ENCODE measurements around the gene GEMIN7.
A peak's percentile ranks its signal among the peaks of the same experiment; 100 is the strongest.

Gene GEMIN7

DNA sequence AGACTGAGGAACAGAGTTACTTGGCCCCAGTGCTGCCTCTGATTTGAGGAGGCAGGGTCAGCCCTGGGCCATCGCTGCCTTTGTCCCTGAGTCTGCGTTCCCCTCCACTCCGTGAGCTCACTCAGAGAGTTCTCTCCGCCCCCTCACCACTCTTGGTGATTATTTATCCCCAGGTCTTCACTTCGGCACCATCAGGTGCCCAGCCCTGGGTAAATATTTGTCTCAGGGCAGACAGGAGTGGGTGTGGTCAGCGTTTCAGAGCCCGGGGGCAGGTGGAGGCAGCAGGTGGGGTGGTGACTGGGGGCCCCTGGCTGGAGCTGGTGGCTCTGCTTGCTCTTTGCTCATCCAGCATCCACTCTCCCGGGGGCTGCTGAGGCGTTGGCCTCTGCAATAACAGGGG, 34.6 kb downstream of the GEMIN7 start:
- H3K4me2 ChIP-seq (ENCODE audit: low read length): peak overlapping the region; percentile 35; the same call in 1 of the 2 replicates
- H3F3A ChIP-seq (ENCODE audit: insufficient read depth, low read length): no peaks in the 10 kb centered on the region
- TF ChIP-seq, protein P1, sequence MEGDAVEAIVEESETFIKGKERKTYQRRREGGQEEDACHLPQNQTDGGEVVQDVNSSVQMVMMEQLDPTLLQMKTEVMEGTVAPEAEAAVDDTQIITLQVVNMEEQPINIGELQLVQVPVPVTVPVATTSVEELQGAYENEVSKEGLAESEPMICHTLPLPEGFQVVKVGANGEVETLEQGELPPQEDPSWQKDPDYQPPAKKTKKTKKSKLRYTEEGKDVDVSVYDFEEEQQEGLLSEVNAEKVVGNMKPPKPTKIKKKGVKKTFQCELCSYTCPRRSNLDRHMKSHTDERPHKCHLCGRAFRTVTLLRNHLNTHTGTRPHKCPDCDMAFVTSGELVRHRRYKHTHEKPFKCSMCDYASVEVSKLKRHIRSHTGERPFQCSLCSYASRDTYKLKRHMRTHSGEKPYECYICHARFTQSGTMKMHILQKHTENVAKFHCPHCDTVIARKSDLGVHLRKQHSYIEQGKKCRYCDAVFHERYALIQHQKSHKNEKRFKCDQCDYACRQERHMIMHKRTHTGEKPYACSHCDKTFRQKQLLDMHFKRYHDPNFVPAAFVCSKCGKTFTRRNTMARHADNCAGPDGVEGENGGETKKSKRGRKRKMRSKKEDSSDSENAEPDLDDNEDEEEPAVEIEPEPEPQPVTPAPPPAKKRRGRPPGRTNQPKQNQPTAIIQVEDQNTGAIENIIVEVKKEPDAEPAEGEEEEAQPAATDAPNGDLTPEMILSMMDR (IDR thresholded peaks at IDR 0.05; ENCODE audit: low read length): no peak
- no peak for TF ChIP-seq EZH2 (IDR thresholded peaks at IDR 0.05; ENCODE audit: borderline replicate concordance, low read length)
- no peaks in the 10 kb centered on the region for H4K20me1 ChIP-seq (ENCODE audit: insufficient read depth, low read length)
- H3K79me2 ChIP-seq (ENCODE audit: insufficient read depth, low read length): 0 out of 2 replicates have a peak, but pooled peaks cover 4% of the 10 kb centered on the region
- H3K36me3 ChIP-seq (ENCODE audit: insufficient read depth, low read length): no peaks in the 10 kb centered on the region
- H3K9me2 ChIP-seq (ENCODE audit: low read depth, low read length): no peaks in the 10 kb centered on the region
- peak overlapping the region; percentile 84 for H3K27ac ChIP-seq (ENCODE audit: low read depth, low read length, poor library complexity, severe bottlenecking)
- H3K9me3 ChIP-seq (ENCODE audit: low read length): no peaks in the 10 kb centered on the region
- H2AFZ ChIP-seq (ENCODE audit: low read length): no peak overlapping the region
- H3K9ac ChIP-seq (ENCODE audit: low read length): peak overlapping the region; percentile 17; the same call in 1 of the 2 replicates
- no peaks in the 10 kb centered on the region for H3K27me3 ChIP-seq (ENCODE audit: insufficient read depth, low read length)
- H3K4me3 ChIP-seq (ENCODE audit: low read depth, low read length, poor library complexity, severe bottlenecking): no peak overlapping the region
- H3K4me1 ChIP-seq (ENCODE audit: insufficient read depth, low read length, severe bottlenecking): peaks cover 85% of the 10 kb centered on the region

DNA sequence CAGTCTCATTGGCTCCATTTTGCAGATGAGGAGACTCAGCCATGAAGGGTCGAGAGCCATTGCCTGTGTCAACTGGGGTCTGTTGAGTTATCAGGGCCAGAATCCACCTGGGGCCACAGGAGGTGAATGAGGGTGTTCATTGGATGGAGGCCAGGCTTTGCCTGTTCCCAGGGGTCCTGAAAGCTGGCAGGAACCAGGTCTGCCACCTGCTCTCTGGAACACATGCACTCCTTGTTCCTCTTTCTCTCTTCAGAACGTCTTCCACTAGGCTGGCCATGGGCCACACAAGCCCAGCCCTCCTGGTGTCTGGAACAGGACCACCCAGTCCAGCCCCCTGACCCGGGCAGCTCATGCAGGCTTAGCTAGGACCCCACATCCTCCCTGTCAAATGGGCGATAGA, 35.1 kb downstream of the GEMIN7 start:
- Histone ChIP-seq H2AFZ (ENCODE audit: low read length) (no peak overlapping the region), H3F3A (ENCODE audit: insufficient read depth, low read length) (no peaks in the 10 kb centered on the region), H3K79me2 (ENCODE audit: insufficient read depth, low read length) (0 out of 2 replicates have a peak, but pooled peaks cover 4% of the 10 kb centered on the region), H3K4me2 (ENCODE audit: low read length) (peak overlapping the region; percentile 35; the same call in 1 of the 2 replicates), H4K20me1 (ENCODE audit: insufficient read depth, low read length) (no peaks in the 10 kb centered on the region), H3K27ac (ENCODE audit: low read depth, low read length, poor library complexity, severe bottlenecking) (peak overlapping the region; percentile 84), H3K27me3 (ENCODE audit: insufficient read depth, low read length) (no peaks in the 10 kb centered on the region), H3K4me3 (ENCODE audit: low read depth, low read length, poor library complexity, severe bottlenecking) (no peak overlapping the region), H3K9ac (ENCODE audit: low read length) (no peak overlapping the region), H3K36me3 (ENCODE audit: insufficient read depth, low read length) (no peaks in the 10 kb centered on the region), H3K9me2 (ENCODE audit: low read depth, low read length) (no peaks in the 10 kb centered on the region), H3K4me1 (ENCODE audit: insufficient read depth, low read length, severe bottlenecking) (peaks cover 90% of the 10 kb centered on the region), H3K9me3 (ENCODE audit: low read length) (no peaks in the 10 kb centered on the region)
- TF ChIP-seq, protein P1 (IDR thresholded peaks at IDR 0.05; ENCODE audit: low read length): no peak
- no peak for TF ChIP-seq EZH2 (IDR thresholded peaks at IDR 0.05; ENCODE audit: borderline replicate concordance, low read length)

DNA sequence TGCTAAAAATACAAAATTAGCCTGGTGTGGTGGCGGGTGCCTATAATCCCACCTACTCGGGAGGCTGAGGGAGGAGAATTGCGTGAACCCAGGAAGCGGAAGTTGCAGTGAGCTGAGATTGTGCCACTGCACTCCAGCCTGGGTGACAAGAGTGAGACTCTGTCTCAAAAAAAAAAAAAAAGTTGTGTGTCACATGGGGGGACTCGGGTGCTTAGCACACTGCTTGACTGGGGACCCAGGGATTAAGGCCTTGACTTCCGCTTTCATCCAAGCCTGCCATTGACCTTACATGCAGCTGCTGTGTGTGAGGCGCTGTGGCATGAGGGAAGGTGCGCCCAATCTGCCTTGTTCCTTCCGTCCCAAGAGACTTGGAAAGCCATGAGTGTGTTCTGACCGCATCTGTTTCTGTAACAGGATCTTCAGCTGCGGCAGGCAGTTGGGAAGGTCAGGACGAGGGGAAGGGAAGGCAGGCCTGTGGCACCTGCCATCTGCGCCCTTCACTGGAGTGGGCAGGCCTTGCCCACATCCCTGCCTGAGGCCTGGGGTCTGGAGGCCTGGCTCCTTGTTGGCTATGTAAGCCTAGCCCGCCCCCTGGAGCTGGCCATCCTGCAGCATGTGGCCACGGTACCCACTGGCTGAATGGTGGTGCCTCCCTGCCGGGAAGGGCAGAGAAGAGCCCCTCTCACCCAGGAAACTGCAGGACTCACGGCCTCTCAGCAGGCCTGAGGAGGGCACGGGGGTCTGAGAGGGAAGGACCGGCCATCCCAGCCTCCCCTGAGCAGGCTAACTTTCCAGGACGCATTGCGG, 37.0 kb downstream of the GEMIN7 start:
- Histone ChIP-seq H3K4me2 (ENCODE audit: low read length) (no peak overlapping the region; the same call in 1 of the 2 replicates), H2AFZ (ENCODE audit: low read length) (no peak overlapping the region), H3K9ac (ENCODE audit: low read length) (peak overlapping the region; percentile 51; the same call in 1 of the 2 replicates), H3K79me2 (ENCODE audit: insufficient read depth, low read length) (no peaks in the 10 kb centered on the region), H3K4me1 (ENCODE audit: insufficient read depth, low read length, severe bottlenecking) (peaks cover 80% of the 10 kb centered on the region), H3K9me3 (ENCODE audit: low read length) (no peaks in the 10 kb centered on the region), H3K9me2 (ENCODE audit: low read depth, low read length) (no peaks in the 10 kb centered on the region), H4K20me1 (ENCODE audit: insufficient read depth, low read length) (no peaks in the 10 kb centered on the region), H3K4me3 (ENCODE audit: low read depth, low read length, poor library complexity, severe bottlenecking) (no peak overlapping the region), H3F3A (ENCODE audit: insufficient read depth, low read length) (no peaks in the 10 kb centered on the region), H3K27me3 (ENCODE audit: insufficient read depth, low read length) (no peaks in the 10 kb centered on the region), H3K27ac (ENCODE audit: low read depth, low read length, poor library complexity, severe bottlenecking) (peak overlapping the region; percentile 84), H3K36me3 (ENCODE audit: insufficient read depth, low read length) (no peaks in the 10 kb centered on the region)
- TF ChIP-seq, protein P1 (IDR thresholded peaks at IDR 0.05; ENCODE audit: low read length): no peak
- no peak for TF ChIP-seq EZH2 (IDR thresholded peaks at IDR 0.05; ENCODE audit: borderline replicate concordance, low read length)

Data from OCI-LY1 (cell line).